AG04450 (cell line): ENCODE results near the gene ELMO3. TPM values are rescaled to one million over a fixed set of nuclear protein-coding genes. Genes with fewer than 3 reads are reported as not detected.

Experiments
- CTCF ChIA-PET: fragments of 300-600, 350-600 bp; formaldehyde crosslinking; extraction: SDS; loops from one replicate; lab custom pipeline; 2022; ENCODE audit warnings: antibody characterized with exemption, inconsistent platforms; lab: Charles Lee
- POLR2A ChIA-PET: fragments of 350-600 bp; formaldehyde crosslinking; extraction: SDS; loops from one replicate; lab custom pipeline; 2021; ENCODE audit warnings: antibody characterized with exemption, inconsistent platforms; lab: Yijun Ruan, JAX
- DNase-seq: peaks from one replicate; pipeline ENCODE4 v3.0.0-alpha.2; 2011; ENCODE audit warnings: low read depth, low spot score
- H3K27ac ChIP-seq: one replicate; pipeline ENCODE4 v1.5.1; 2012; ENCODE audit warnings: low read depth, low read length, control low read depth
- H3K27me3 ChIP-seq: one replicate; pipeline ENCODE4 v1.6.0; 2012; ENCODE audit warnings: low read length; ENCODE audit not compliant: control insufficient read depth, insufficient read depth
- H3K4me3 ChIP-seq: 2 replicates; pipeline ENCODE4 v1.5.1; 2011; ENCODE audit warnings: mild to moderate bottlenecking, low read depth, low read length, control low read depth
- H3K9me3 ChIP-seq: 2 replicates; pipeline ENCODE4 v1.5.1; 2012; ENCODE audit warnings: low read length; ENCODE audit not compliant: control insufficient read depth, insufficient read depth
- CTCF ChIP-seq: IDR thresholded peaks from 2 replicates; pipeline ENCODE4 v1.5.1; 2011; ENCODE audit warnings: low read depth, low read length, control low read depth, inconsistent platforms
- polyA plus RNA-seq: library from polyadenylated mRNA; depleted of rRNA; stranded (reverse); fragments of >200 nt; gene quantifications from 2 replicates; pipeline ENCODE4 v1.2.3, GENCODE V29; 2011

The ELMO3 gene
- polyA plus RNA-seq, 1 experiment, result 0.57 TPM

- no peaks in the 10 kb centered on the region for H3K27me3 ChIP-seq
- H3K27ac ChIP-seq, result no peak overlapping the region
- no peaks in the 10 kb centered on the region; the same call in 1 of the 2 replicates for H3K9me3 ChIP-seq
- ChIA-PET POLR2A (no interaction called here), CTCF (no interaction called here)
- no peak for DNase-seq
- H3K4me3 ChIP-seq, result no peak overlapping the region
- no peak for TF ChIP-seq CTCF
These were observed 5.1 kb downstream of the ELMO3 start for GRCh38 chr16:67204076-67204475.

- H3K4me3 ChIP-seq, result no peak overlapping the region
- H3K9me3 ChIP-seq, result no peaks in the 10 kb centered on the region
- POLR2A ChIA-PET, result interaction anchor here (0.5 to 0.8 kb wide), 3 partner anchors 9 to 186 kb away, joined by 3 to 4 read pairs (median 3); no protein-coding TSS in a partner anchor
- no peak for TF ChIP-seq CTCF
- DNase-seq, result no peak
- CTCF ChIA-PET, result interaction anchor here (0.9 kb wide), 1 partner anchor 9 kb away, joined by 3 read pairs; no protein-coding TSS in a partner anchor
- no peaks in the 10 kb centered on the region for H3K27me3 ChIP-seq
- no peak overlapping the region for H3K27ac ChIP-seq
These were observed 7.4 kb downstream of the ELMO3 start for GRCh38 chr16:67206129-67206837.

- ChIA-PET CTCF (interaction anchor here (0.9 kb wide), 1 partner anchor 9 kb away, joined by 3 read pairs; no protein-coding TSS in a partner anchor), POLR2A (interaction anchor here (0.5 kb wide), 1 partner anchor 186 kb away, joined by 4 read pairs; no protein-coding TSS in a partner anchor)
- Histone ChIP-seq H3K27me3 (no peaks in the 10 kb centered on the region), H3K4me3 (no peak overlapping the region), H3K27ac (no peak overlapping the region), H3K9me3 (no peaks in the 10 kb centered on the region)
- no peak for DNase-seq
- no peak for TF ChIP-seq CTCF
These were observed 7.9 kb downstream of the ELMO3 start for GRCh38 chr16:67206838-67207248.

- no peak for DNase-seq
- no peak for TF ChIP-seq CTCF
- POLR2A ChIA-PET, result interaction anchor here (1.1 to 1.8 kb wide), 2 partner anchors 17 to 37 kb away, joined by 3 to 4 read pairs; no protein-coding TSS in a partner anchor
These were observed 8.5 kb downstream of the ELMO3 start for GRCh38 chr16:67207249-67208091.

More at GRCh38 chr16:67207249-67208091, 8.5 kb downstream of the ELMO3 start:
- H3K4me3 ChIP-seq, result no peak overlapping the region
- no peaks in the 10 kb centered on the region for H3K9me3 ChIP-seq
- no peaks in the 10 kb centered on the region for H3K27me3 ChIP-seq
- CTCF ChIA-PET, result interaction anchor here (0.8 to 1.5 kb wide), 3 partner anchors 9 to 106 kb away, joined by 3 to 4 read pairs (median 4); no protein-coding TSS in a partner anchor
- H3K27ac ChIP-seq, result no peak overlapping the region
